Measurements from ENCODE around the gene METTL25B. TPM values are rescaled to one million over a fixed set of nuclear protein-coding genes. Genes with fewer than 3 reads are reported as not detected.
"Not testable (repeated sequence)": the region's sequence is repeated elsewhere in the genome, so short reads cannot be mapped to it uniquely, and the experiment has no call there.

The METTL25B gene
- total and polyA plus RNA-seq, 4 donors, result 6.9 to 13.5 (median 11.5) TPM

GRCh38 chr1:156757572-156758253 is 29.4 kb downstream of the METTL25B start:
- WGBS, result 97% methylated on average over 10 of the region's 10 CpGs
- not testable (repeated sequence) for H3K27me3 ChIP-seq (ENCODE audit: control insufficient read depth in 4 of 4, insufficient read depth in 4 of 4, low read length in 3 of 4); DNase-seq (ENCODE audit: low spot score); H3K36me3 ChIP-seq (ENCODE audit: control insufficient read depth in 4 of 4, insufficient read depth in 3 of 4, low read depth in 1 of 4, low read length in 3 of 4); H3K27ac ChIP-seq (ENCODE audit: low read depth in 1 of 2, low read length in 2 of 2); H3K4me3 ChIP-seq (ENCODE audit: low read depth in 1 of 3, low read length in 3 of 3); H3K9me3 ChIP-seq (ENCODE audit: control insufficient read depth in 4 of 4, low read length in 3 of 4); H3K9ac ChIP-seq (ENCODE audit: low read depth in 1 of 2, low read length in 2 of 2)
- peaks cover 4 to 11% (median 8%) of the 10 kb centered on the region in 4 donors for H3K4me1 ChIP-seq (ENCODE audit: control insufficient read depth in 4 of 4, insufficient read depth in 4 of 4, low read length in 3 of 4)

GRCh38 chr1:156760092-156760795 is 32.0 kb downstream of the METTL25B start:
- Histone ChIP-seq H3K9me3 (ENCODE audit: control insufficient read depth in 4 of 4, low read length in 3 of 4) (no peaks in the 10 kb centered on the region), H3K36me3 (ENCODE audit: control insufficient read depth in 4 of 4, insufficient read depth in 3 of 4, low read depth in 1 of 4, low read length in 3 of 4) (no peaks in the 10 kb centered on the region), H3K27ac (ENCODE audit: low read depth in 1 of 2, low read length in 2 of 2) (no peak overlapping the region), H3K9ac (ENCODE audit: low read depth in 1 of 2, low read length in 2 of 2) (no peak overlapping the region), H3K4me1 (ENCODE audit: control insufficient read depth in 4 of 4, insufficient read depth in 4 of 4, low read length in 3 of 4) (no peaks in the 10 kb centered on the region), H3K27me3 (ENCODE audit: control insufficient read depth in 4 of 4, insufficient read depth in 4 of 4, low read length in 3 of 4) (no peaks in the 10 kb centered on the region), H3K4me3 (ENCODE audit: low read depth in 1 of 3, low read length in 3 of 3) (no peak overlapping the region)
- no peak for TF ChIP-seq NR2F2 (IDR thresholded peaks at IDR 0.05)
- TF ChIP-seq CTCF (IDR thresholded peaks at IDR 0.05; ENCODE audit: low read depth, low read length, missing input control), result no peak
- TF ChIP-seq TAF1 (conservative IDR thresholded peaks at IDR 0.05), result no peak
- TF ChIP-seq JUND (IDR thresholded peaks at IDR 0.05), result no peak
- no peak for TF ChIP-seq HNF4A (conservative IDR thresholded peaks at IDR 0.05)
- no peak for TF ChIP-seq RAD21 (IDR thresholded peaks at IDR 0.05)
- TF ChIP-seq ZBTB33 (IDR thresholded peaks at IDR 0.05), result no peak
- no peak for TF ChIP-seq MAX (IDR thresholded peaks at IDR 0.05)
- TF ChIP-seq HNF4G (IDR thresholded peaks at IDR 0.05), result no peak
- no peak for TF ChIP-seq SP1 (IDR thresholded peaks at IDR 0.05)
- TF ChIP-seq GABPA (IDR thresholded peaks at IDR 0.05 in 1 of 2, conservative IDR thresholded peaks at IDR 0.05 in 1 of 2), result no peak
- no peak for TF ChIP-seq FOXA2 (IDR thresholded peaks at IDR 0.05)
- no peak for TF ChIP-seq ATF3 (IDR thresholded peaks at IDR 0.05)
- TF ChIP-seq REST (IDR thresholded peaks at IDR 0.05), result no peak
- no peak for TF ChIP-seq FOXA1 (IDR thresholded peaks at IDR 0.05)
- WGBS, result 74% methylated on average over 6 of the region's 6 CpGs
- no peak for DNase-seq (ENCODE audit: low spot score)

Data from liver (tissue), 9 donors.